ENCODE results near the gene FAM72C.
"Not testable (repeated sequence)": the region's sequence is repeated elsewhere in the genome, so short reads cannot be mapped to it uniquely, and the experiment has no call there.

FAM72C gene

GRCh38 chr1:143984721-143985473 is 13.1 kb upstream of the FAM72C start:
- not testable (repeated sequence) for DNase-seq (ENCODE audit: low read depth)

- peak; percentile 1 for DNase-seq (ENCODE audit: low read depth)
Measured at GRCh38 chr1:143974416-143974815, 2.6 kb upstream of the FAM72C start.

DNA sequence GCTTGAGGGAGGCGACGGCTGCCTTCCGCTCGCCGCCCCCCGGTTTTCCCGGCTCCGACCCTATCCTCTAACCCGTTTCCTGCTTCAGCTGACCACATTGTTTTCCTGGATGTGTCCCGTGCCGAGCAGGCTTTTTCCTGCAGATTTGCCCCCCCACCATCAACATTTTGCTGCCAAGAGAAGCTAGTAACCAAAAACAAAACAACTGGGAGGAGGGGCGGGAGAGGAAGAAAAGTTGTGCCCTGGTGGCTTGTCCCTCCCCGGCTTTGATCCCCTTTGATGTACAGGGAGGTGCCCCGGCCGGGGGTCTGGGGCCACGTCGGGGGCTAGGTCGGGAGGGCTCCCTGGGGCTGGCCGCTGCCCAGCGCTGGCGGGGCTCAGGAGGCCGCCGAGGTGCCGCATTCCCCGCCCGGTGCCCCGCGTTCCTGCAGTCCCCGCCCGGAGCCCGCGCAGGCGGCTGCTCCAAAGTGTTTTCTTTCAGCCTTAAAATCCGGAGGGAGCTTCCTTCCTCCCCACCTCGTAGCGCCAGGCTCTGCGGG is 2.2 kb upstream of the FAM72C start:
- DNase-seq (ENCODE audit: low read depth) = not testable (repeated sequence)

GRCh38 chr1:143972753-143973326 is 1.1 kb upstream of the FAM72C start:
- not testable (repeated sequence) for DNase-seq (ENCODE audit: low read depth)

- not testable (repeated sequence) for DNase-seq (ENCODE audit: low read depth)
Measured at GRCh38 chr1:143965860-143966259, 5.9 kb downstream of the FAM72C start.

GRCh38 chr1:143964294-143964693 is 7.5 kb downstream of the FAM72C start:
- not testable (repeated sequence) for DNase-seq (ENCODE audit: low read depth)

DNA sequence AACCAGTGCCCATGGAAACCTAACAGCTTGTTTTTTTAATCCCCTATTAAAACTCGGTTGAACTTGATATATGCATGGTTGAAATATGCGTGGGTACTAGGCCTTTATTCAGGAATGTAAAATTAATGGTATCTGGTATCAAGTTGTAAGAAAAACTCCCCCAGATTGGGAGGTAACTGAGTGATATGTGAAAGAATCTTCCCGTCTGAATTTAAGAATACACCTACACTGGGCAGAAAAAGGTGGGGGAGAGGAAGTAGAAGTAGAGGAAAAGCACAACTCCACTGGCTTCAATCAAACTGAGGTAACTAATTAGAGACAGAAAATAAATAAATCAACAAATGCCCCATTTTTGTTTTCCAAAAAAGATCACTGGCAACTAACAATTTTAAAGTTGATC is 15.9 kb downstream of the FAM72C start:
- not testable (repeated sequence) for DNase-seq (ENCODE audit: low read depth)

DNA sequence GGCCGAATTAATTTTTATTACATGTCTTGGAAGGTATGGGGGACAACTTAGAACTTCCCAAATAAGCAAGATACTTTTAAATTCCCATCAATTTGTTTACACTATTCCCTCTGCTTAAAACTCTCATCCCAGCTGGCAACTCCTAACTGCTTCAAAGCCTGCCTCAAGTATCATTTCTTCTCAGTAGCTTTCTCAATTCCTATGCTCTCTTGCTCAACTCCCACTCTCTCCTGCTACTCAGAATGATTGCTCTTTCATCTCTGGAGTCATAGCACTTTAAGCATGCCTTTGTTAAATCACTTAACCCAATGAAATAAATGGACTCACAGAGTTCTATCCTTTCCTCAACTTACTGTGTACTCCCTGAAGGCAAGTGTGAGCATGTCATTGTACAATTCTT is 18.9 kb downstream of the FAM72C start:
- not testable (repeated sequence) for DNase-seq (ENCODE audit: low read depth)

GRCh38 chr1:143951485-143952391 is 20.0 kb downstream of the FAM72C start:
- DNase-seq (ENCODE audit: low read depth) = not testable (repeated sequence)

DNA sequence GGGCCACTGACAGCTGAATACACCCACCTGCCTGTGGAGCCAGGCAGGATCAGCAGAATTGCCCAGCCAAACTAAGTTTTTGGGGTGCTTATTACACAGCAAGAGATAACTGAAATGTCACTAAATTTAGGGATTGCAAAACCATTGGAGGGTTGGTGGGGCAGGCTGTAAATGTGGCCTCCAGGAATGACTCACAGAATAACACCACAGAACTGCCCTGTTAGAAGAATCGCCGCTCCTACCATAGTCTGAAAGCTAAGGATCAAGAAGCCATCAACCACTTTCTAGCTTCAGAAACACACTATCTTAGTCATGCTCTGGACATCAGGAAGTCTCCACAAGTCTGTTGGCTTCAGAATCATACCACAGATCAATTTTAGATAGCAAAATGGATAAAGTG is 24.0 kb downstream of the FAM72C start:
- DNase-seq (ENCODE audit: low read depth) = not testable (repeated sequence)

- not testable (repeated sequence) for DNase-seq (ENCODE audit: low read depth)
Measured at GRCh38 chr1:143945253-143945652, 26.5 kb downstream of the FAM72C start.

DNA sequence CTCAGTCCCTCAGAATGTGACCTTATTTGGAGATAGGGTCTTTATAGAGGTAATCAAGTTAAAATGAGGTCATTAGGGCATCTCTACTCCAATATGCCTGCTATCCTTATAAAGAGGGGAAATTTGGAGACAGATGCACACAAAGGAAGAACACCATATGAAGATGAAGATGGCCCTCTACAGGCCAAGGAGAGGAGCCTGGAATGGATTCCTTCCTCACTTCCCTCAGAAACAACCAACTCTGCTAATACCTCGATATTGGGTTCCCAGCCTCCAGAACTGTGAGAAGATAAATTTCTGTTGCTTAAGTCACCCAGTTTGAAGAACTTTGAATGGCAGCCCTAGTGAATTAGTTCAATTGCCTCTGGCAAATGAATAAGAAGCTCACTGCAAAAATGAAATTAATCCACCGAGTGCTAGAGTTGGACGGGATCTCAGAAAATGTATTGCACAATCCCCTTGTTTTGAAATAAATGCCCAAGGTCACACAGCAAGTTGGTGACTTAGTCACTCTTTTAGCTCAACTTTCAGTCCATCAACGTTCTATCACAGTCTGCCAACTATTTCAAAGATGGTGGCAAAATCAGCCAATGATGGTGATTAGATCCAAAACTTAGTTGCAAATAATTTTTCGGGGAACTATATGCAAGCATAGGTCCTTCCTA is 27.1 kb downstream of the FAM72C start:
- not testable (repeated sequence) for DNase-seq (ENCODE audit: low read depth)

DNA sequence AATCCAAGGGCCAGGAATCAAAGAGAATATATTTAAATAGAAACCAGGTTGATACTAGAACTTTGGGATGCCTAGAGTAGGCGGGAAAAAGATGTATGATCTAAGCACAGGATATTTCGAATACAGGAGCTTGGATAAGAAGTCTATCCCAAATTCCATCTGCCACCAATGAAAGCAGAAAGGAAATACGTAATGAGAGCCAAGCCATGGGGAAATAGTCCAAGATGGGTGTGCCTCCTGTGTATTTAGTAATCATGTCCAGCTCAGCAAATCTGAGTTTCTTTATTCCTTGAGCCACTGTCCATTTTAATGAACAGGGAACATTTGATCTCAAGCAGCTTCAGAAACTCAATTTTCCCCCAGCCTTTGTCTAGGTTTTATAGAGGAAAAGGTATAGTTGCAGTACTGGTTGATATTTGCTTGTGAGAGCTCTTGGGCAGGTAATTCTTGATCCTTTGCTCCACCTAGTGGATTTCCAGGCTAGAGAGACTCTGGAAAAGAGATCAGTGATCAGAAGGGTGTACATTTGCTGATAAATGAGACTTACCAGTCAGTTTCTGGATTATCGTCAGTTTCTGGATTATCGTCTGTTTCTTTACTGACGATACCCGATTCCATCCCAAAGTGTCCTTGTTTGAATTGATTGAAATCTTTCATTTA is 28.3 kb downstream of the FAM72C start:
- not testable (repeated sequence) for DNase-seq (ENCODE audit: low read depth)

DNA sequence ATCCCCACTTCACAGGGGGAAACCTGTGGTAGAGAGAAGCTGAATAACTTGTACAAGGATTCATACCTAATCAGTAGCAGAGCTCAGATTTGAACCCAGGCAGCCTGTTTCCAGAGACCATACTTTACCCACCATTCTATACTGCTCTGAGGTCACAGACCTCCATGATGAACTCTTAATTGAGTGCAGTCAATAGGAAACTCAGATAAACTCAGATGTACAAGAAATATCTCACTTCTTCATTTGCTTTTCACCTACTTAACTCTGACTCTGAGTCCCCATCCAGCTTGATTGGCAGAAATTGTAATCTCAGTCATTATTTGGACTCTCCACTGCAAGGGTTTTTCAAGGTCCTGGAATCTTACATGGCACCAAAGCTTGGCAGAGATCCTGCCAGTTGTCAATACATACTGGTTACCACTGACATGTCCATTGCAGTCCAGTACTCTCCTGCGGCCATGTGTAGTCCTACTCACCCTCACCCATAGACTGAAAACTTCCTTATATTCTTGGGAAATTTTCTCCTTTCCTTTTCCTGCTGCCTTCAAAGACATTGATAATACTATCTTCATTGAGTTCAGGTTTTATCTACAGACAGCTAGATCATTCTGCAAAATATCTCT is 29.4 kb downstream of the FAM72C start:
- DNase-seq (ENCODE audit: low read depth) = not testable (repeated sequence)

DNA sequence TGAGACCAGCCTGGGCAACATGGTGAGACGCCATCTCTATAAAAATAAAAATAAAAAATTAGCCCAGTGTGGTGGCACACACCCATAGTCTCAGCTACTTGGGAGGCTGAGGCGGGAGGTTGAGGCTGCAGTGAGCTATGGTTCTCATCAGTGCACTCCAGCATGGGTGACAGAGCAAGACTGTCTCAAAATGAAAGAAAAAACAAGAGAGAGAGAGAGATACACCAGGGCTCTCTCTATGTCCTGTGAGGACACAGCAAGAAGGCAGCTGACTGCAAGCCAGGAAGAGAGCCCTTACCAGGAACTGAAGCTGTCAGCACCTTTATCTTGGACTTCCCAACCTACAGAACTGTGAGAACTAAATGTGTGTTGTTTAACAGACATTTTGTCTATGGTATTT is 32.1 kb downstream of the FAM72C start:
- not testable (repeated sequence) for DNase-seq (ENCODE audit: low read depth)

GRCh38 chr1:143938922-143939321 is 32.9 kb downstream of the FAM72C start:
- DNase-seq (ENCODE audit: low read depth) = not testable (repeated sequence)

DNA sequence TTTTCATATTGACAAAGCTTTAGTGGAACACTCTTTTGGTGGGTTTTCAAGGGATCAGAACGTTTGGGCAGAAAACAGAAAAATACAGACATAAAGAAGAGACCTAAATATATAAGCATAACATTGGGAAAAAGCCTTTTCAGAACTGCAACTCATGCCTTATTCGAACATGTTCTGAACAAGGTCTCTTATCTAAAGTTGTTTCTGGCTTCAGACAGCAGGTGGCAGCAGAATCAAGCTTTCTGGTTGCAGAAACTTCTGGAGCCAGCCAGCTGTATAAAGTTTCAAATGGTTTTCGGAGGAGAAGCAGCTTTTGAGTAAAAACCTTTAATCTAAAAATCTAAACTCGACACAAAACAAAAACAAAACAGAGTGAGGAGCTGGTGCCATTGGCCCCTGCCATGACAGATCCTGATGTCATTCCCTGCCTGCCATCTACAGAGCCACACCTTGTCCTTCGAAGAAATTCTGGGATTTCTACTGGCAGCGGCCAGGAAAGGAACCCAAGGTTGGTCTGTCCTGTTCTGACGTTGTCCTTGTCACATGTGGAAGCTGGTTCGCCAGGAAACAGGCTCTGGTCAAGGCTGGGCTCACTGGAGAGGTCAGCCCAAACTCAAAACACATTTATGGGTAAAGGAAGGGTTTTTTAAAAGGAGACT is 35.2 kb downstream of the FAM72C start:
- DNase-seq (ENCODE audit: low read depth) = peak; percentile 1

- not testable (repeated sequence) for DNase-seq (ENCODE audit: low read depth)
Measured at GRCh38 chr1:143919127-143919526, 52.7 kb downstream of the FAM72C start.

- DNase-seq (ENCODE audit: low read depth) = not testable (repeated sequence)
Measured at GRCh38 chr1:143918552-143918951, 53.2 kb downstream of the FAM72C start.

DNA sequence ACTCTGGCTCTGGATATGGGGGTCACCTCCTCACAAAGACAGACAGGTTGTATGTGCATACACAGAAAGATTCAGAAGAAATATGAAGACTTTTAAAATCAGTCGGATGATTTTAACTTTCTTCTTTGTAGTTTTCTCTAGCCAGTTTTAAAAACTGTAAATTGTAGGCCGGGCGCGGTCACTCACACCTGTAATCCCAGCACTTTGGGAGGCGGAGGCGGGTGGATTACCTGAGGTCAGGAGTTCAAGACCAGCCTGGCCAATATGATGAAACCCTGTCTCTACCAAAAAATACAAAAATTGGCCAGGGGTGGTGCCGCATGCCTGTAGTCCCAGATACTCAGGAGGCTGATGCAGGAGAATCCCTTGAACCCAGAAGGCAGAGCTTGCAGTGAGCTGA is 58.1 kb downstream of the FAM72C start:
- DNase-seq (ENCODE audit: low read depth) = not testable (repeated sequence)

All from iris pigment epithelial cell (primary cell).